GM12891 (cell line): ENCODE measurements around the gene IL15.

ENCODE experiments used
- PAX5 ChIP-seq: IDR thresholded peaks from 2 replicates; pipeline ENCODE4 v1.6.1; 2011; ENCODE audit warnings: low read length, moderate library complexity, mild to moderate bottlenecking; ENCODE audit not compliant: insufficient read depth, severe bottlenecking
- POLR2A ChIP-seq: IDR thresholded peaks from 2 replicates; pipeline ENCODE4 v1.6.1; 2011; ENCODE audit warnings: low read depth, low read length, control low read depth
- POLR2AphosphoS5 ChIP-seq: IDR thresholded peaks from 2 replicates; pipeline ENCODE4 v1.6.1; 2011; ENCODE audit warnings: low read depth, low read length, control low read depth
- POU2F2 ChIP-seq: IDR thresholded peaks from 2 replicates; pipeline ENCODE4 v1.6.1; 2011; ENCODE audit warnings: low read depth, mild to moderate bottlenecking, control low read depth, low read length, moderate library complexity
- TAF1 ChIP-seq: IDR thresholded peaks from 2 replicates; pipeline ENCODE4 v1.6.1; 2011; ENCODE audit warnings: low read depth, low read length, control low read depth

- TF ChIP-seq POLR2A (no peak), TAF1 (no peak), POLR2AphosphoS5 (no peak), POU2F2 (no peak), PAX5 (no peak)
Measured at GRCh38 chr4:141702472-141703182, 66.2 kb downstream of the IL15 start.
